ENCODE measurements around the gene DGAT2L6.
"Not testable (repeated sequence)": the region's sequence is repeated elsewhere in the genome, so short reads cannot be mapped to it uniquely, and the experiment has no call there.

Gene DGAT2L6

DNA sequence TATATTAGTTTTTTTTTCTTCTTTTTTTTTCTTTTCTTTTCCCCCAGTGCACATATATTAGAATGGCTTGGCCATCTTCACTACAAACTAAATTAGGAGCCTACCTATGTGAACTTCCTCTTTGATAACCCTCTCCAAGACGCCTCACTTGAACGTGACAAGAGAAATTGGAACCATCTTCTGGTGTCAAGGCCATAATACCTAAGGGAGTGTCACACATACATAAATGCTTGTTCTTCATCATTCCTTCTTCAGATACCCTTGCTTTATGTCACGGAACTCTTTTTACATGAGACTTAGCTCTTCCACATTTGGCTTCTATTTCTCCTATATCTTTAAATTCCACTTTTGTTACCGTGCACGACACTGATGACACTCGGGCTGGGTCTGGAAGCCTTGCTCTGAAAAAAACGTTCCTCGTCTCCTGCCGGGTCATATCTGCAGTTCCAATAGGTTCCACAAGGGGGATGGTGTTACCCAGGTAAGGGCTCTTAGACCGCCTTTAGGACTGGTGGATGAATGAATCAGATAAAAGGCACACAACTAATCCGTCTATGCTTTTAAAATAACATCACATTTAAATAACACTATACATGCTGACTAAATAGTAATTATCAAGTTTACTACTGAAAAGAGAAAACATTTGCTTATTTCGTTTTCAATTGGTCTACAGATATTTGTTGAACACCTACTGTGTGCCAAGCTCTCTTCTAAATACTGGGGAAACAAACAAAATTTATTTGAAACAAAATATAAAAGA is 19.9 kb downstream of the DGAT2L6 start:
- peak; percentile 70 for DNase-seq (ENCODE audit: low spot score)

DNA sequence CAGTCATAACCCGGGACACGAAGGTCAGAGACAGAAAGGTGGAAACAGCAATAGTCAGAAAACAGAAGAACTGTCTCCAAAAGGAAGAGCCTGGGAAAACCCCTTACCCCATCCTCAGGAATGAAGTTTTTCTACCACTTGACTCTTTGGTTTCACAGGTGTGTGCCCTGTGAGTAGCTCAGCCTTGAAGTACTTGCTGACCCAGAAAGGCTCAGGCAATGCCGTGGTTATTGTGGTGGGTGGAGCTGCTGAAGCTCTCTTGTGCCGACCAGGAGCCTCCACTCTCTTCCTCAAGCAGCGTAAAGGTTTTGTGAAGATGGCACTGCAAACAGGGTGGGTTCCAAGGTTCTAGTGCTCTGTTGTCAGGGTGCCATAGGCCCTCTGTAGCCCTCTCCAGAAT is 24.4 kb downstream of the DGAT2L6 start:
- no peak for DNase-seq (ENCODE audit: low spot score)

DNA sequence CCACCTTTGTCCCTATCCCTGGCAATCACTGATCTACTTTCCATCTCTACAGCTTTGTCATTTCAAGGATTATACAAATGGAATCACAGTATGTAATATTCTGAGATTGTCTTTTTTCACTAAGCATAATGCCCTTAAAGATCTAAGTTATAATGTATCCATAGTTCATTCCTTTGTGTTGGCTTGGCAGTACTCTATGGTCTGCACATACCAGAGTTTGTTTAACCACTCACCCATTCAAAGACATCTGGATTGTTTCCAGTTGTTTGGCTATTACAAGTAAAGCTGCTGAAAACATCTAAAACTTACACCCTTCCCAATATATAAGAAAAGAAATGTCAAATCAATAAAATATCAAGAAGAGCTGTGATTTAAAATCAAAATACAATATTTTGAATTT is 31.2 kb downstream of the DGAT2L6 start:
- no peak for DNase-seq (ENCODE audit: low spot score)

DNA sequence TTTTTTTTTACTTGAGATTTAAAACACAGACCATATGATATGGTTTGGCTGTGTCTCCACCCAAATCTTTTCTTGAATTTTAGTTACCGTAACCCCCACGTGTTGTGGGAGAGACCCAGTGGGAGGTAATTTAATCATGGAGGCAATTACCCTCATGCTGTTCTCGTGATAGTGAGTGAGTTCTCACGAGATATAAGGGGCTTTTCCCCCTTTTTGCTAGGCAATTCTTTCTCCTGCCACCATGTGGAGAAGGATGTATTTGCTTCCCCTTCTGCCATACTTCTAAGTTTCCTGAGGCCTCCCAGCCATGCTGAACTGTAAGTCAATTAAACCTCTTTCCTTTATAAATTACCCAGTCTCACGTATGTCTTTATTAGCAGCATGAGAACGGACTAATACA is 32.3 kb downstream of the DGAT2L6 start:
- DNase-seq (ENCODE audit: low spot score), result not testable (repeated sequence)

DNA sequence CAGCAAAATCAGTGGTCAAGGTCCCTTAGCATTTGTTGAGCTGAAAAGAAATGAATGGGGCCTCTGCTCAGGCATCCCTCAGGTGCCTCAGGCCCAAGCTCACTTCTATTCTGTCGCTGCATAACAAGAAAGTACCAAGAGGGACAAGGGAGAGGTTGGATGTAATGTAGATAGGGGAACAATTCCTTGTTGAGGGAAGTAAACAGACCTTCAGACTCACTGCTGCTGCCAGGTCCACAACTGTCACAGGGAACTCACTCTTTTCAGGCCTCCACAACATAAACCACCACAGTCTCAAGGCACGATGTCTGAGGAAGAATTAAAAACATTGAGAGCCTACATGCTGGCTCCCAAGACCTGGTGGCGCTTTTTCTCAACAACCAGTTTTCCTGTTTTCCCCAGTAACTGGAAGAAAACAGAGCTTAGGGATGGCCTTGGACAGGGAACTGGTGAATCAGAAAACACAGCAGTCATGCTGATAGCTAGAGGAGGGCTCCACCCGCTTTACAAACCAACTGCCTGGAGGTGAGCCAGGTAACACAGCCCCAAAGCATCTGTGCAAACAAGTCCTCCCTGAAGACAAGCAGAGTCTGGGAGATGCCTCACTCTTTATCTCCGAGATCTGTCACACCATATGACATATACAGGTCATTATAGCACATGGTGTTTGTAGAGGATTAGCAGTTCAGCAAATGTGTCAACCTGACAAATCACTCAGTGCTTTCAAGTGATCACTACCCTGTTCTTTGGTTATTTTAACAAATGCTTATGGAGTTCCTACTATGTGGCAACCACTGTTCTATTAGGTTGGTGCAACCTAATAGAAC is 42.9 kb downstream of the DGAT2L6 start:
- no peak for DNase-seq (ENCODE audit: low spot score)

DNA sequence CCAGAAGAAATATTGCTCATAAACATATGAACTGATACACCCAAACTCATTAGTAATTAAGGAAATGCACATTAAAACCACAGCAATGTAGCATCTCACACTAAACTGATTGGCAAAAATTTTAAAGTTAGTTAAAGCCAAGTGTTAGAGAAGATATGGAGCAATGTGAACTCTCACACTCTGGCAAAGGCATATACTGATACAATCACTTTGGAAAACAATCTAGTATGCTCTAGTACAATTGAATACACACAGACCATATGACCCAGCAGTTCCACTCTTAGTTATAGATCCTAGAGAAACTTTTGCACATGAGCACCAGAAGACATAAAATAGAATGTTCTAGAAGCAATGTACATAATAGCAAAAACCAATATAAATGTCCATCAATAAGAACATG is 48.8 kb downstream of the DGAT2L6 start:
- DNase-seq (ENCODE audit: low spot score), result no peak

DNA sequence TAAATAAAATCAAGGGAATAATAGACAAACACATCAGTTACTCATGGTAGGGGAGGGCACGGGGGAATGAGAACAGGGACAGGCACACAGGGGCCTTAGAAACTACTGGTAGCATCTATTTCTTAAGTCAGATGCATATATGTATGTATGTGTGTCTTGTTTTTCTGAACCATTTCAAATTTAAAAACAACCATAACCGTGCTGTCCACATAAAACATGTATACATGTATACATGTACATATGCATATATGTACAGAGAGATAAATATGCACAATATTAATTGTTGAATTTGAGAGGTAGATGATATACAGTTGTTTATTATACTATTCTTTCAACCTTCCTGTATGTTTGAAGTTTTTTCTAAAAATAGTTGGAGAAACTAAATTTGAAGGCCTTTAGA is 49.4 kb downstream of the DGAT2L6 start:
- no peak for DNase-seq (ENCODE audit: low spot score)

DNA sequence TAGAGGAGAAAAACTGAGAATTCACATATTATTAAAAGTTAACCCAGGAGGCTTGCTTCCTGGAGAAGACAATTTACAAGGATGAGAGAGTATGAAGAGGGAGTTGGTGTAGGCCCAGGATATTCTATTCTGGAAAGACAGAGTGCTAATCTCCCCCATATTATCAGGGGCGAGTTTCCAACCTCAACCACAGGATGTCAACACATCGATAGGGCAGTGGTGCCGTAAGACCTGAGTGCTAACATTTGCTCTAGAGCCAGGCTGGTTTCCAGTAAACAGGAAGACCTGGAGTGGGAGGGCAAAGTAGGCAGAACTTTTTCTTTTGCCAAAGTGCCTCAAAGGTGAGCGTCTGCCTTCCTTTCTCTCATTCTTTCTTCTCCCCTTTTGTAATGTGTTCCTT is 54.4 kb downstream of the DGAT2L6 start:
- no peak for DNase-seq (ENCODE audit: low spot score)

DNA sequence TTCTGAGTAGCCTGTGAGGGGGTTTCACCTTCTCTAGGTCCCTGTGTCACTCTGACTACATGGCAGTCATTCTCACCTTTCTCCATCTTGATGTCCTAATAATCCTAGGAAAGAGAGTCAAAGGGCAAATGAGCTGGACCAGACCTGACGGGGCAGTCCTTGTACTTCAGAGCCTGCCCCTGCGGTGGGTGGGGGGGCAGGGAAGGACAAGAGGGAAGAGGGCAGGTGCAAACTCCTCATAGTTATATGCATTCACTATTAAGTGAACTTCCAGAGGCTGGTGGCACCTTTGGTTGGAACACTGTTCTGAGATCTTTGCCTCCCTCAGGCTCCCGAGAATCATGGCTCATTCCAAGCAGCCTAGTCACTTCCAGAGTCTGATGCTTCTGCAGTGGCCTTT is 57.1 kb downstream of the DGAT2L6 start, which contains the start of gene AWAT1:
Gene AWAT1 (plus strand): TSS at position 301 of the 400 bp plus-strand sequence. CDS start 41 bp downstream, at position 342.
- DNase-seq (ENCODE audit: low spot score), result no peak

DNA sequence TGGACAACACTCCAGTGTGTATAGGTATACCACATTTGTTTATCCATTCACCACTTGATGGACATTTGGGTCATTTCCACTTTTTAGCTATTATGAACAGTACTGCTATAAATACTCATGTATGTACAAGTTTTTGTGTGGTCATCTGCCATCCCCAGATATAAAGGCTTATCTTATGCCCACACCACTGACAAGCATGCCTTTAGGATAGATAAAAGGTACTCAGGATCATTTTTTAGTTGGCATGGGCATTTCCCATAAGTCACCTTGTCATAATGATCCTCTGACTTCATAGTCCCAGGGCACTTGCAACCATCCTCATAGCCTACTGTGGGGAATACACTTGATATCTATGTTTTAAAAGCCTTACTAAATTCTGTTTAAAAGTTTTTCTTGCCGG is 63.5 kb downstream of the DGAT2L6 start:
- DNase-seq (ENCODE audit: low spot score), result no peak

DNA sequence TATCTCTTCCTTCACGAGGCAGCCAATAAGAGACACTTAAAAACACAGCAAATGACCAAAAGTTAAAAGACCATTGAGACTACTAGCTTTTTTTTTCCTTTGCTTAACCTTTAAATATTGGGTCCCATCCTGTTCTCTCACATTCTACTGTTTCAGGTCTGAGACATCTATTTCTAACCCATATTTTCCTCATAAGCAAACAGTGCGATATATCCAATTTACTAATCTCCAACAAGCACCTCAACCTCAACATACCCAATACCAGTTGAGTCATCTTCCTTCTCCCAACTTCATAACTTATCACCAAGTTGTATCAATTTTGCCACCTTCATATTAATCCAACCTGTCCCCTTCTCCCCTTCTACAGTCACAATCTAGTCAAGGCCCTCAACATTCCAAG is 64.2 kb downstream of the DGAT2L6 start:
- DNase-seq (ENCODE audit: low spot score), result no peak

DNA sequence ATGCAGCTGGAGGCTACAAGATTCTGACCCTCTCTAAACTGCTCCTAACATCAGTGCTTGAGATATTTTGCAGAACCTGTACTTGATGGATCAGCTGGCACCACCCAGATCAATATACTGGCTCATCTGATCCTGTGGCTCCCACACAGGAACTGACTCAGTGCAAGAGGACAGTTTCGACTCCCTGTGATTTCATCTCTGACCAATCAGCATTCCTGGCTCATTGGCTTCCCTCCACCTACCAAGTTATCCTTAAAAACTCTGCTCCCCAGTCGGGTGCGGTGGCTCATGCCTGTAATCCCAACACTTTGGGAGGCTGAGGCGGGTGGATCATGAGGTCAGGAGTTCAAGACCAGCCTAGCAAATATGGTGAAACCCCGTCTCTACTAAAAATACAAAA is 66.3 kb downstream of the DGAT2L6 start:
- DNase-seq (ENCODE audit: low spot score), result not testable (repeated sequence)

DNA sequence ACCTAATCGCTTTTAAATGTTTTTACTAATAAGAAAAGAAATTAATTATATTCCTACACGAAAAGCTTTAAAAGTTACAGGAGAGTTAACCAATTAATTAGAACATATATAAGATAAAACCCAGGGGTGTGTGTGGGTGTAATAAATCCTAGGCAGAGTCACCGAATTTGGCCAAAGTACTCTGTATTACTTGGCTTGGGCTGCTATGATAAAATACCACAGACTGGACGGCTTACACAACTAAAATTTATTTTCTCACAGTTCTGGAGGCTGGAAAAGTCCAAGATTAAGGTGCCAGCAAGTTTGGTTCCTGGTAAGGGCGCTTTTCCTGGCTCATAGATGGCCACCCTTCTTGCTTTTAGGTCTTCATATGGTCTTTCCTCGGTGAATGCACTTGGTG is 67.6 kb downstream of the DGAT2L6 start:
- DNase-seq (ENCODE audit: low spot score), result no peak

DNA sequence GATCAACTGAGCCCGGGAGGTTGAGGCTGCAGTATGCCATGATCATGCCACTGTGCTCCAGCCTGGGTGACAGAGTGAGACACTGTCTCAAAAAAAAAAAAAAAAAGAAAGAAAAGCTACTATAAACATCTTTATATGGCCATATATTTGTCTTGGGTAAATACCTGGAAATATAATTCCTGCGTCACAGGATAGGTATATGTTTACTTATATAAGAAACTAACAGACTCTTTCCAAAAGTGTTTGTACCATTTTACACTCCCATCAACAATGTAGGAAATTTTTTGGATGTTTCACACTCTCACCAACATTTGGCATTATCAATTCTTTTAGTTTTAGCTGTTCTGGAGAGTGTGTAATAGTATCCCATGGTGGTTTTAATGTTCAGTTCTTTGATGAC is 70.0 kb downstream of the DGAT2L6 start:
- no peak for DNase-seq (ENCODE audit: low spot score)

DNA sequence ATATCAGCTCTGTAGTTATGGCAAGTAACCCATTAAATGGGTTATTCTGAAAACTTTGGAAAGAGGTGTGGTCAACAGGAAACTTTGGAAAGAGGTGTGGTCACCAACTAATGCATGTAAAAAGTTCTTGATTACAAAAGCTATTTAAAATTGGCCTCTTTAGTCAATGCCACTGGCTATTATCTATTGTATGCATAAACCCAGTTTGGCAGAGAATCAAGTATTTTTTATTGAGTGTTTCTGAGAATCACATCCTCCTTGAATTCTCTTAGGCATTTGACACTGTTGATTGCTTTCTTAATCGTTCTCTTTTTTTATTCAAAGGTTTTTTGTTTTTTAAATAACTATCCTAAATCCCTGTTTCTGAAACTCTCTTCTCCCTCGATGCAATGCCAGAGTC is 75.2 kb downstream of the DGAT2L6 start:
- DNase-seq (ENCODE audit: low spot score), result no peak

DNA sequence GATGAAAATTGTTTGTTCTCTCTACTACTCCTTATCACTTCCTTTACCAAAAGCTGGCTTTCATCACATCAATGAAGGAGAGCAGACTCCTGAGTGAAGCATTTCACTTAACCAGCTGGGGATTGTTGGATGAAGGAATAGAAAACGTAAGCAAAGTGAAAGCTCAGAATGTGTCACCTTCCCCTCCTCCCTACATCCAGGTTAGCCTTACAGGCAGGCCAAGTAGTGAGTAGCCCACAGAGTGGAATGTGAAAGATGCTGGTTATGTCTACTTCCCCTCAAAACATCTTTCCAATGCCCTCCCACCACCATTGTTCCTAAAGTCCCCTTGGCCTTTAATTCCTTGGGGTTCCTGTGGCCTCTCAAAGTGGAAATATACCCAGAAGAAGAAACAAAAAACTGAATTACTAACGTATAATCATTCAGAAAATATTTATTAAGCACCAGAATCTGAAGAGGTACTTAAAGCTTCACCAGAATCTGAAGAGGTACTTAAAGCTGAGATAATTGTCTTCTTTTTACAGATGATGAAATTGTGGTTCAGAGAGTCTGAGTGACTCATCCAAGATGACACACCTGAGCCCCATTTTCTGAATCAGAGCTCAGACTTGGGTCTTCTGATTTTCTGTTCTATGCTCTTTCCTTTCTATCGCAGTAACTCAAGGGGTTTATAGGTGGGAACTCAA is 76.2 kb downstream of the DGAT2L6 start:
- no peak for DNase-seq (ENCODE audit: low spot score)

DNA sequence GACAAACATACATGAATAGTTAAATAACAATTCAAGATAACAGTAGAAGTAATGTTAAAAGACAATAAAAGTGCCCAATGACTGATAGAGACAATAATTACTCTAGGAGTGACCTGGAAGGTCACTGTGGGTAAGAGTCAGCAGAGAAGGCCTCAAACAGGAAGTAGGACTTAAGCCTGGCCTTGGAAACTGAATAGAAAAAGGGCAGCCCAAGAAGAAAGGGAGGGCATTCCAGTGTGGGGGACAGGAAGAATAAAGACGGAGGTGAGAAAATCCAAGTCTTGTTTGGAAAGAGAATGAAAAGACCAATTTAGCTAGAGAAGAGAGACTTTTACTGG is 76.7 kb downstream of the DGAT2L6 start:
- DNase-seq (ENCODE audit: low spot score), result no peak

DNA sequence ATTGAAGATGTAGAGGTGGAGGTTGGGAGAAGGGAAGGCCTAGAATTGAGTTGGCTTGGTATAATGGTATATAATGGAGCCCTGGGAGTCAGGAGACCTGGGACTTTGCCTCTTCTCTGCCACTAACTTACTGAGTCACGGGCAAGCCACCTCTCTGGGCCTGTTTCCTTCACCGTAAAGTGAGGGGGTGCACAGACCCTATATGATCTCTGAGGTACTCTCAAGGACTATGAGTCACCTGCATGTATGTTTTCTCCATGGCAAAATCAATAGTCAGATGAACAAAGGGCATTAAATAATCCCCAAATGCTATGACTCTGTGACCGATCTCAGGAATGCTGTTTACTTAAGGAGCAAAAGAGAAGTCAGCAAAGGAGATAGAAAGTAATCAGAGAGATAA is 77.6 kb downstream of the DGAT2L6 start:
- DNase-seq (ENCODE audit: low spot score), result no peak
